GM23248 (cell line): ENCODE data around the gene SUPT16H.

Experiments
- EZH2 ChIP-seq: fragments of 200-600 bp; sonication (generic); IDR thresholded peaks from 2 replicates; pipeline ENCODE4 v1.6.1; 2018; ENCODE audit warnings: antibody characterized with exemption, mild to moderate bottlenecking; ENCODE audit not compliant: insufficient read depth, poor library complexity, severe bottlenecking
- EZH2phosphoT487 ChIP-seq: fragments of 200-600 bp; sonication (generic); IDR thresholded peaks from 2 replicates; pipeline ENCODE4 v1.6.1; 2018; ENCODE audit warnings: antibody characterized with exemption, moderate library complexity, mild to moderate bottlenecking, low read depth; ENCODE audit not compliant: insufficient read depth

DNA sequence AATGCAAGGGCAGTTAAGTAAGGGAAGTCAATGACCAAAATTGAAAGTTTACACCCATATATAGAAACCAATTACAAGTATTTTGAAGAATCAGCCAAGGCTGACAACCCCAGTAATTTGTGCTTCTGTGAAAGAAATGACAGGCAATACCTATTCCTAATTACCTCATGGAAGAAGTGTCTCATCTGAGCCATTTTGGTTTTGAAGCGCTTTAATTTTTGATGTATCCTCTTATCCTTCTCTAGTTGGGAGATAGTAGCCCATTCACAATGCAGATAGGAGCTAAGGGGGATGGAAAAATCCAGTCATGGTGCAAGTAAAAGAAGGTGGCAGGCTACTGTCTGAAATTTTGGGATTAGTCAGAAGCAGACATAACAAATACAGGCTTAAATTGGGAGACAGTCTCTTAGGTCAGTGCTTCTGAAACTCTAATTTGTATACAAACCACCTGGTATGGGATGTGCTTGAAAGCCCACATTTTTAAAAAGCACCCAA lies 30.4 kb upstream of the SUPT16H start:
- TF ChIP-seq EZH2 = no peak
- TF ChIP-seq EZH2phosphoT487 = no peak
